Suprapubic skin (tissue), 4 donors: Measurements from ENCODE around the gene OR52E2.

Source experiments
- EP300 ChIP-seq: sonication (generic); formaldehyde crosslinking; IDR thresholded peaks from one replicate; pipeline ENCODE4 v1.6.1; 2017; ENCODE audit warnings: antibody characterized with exemption
- POLR2A ChIP-seq, 2 donors: fragments of 450-650 bp; IDR thresholded peaks; one replicate each; pipeline ENCODE4 v1.6.1; 2017; ENCODE audit warnings: antibody characterized with exemption in 2 of 2, mild to moderate bottlenecking in 2 of 2, moderate library complexity in 2 of 2
- POLR2AphosphoS5 ChIP-seq, 3 donors: sonication (generic); formaldehyde crosslinking; IDR thresholded peaks; one replicate each; pipeline ENCODE4 v1.6.1; 2017; ENCODE audit warnings: antibody characterized with exemption in 3 of 3
- TF ChIP-seq, protein P1 (sequence below), 2 donors: fragments of 200-600 bp in 1 of 2; fragments of 450-650 bp in 1 of 2; sonication (generic) in 1 of 2; IDR thresholded peaks; one replicate each; pipeline ENCODE4 v1.5.1; 2016 to 2019; ENCODE audit warnings: antibody characterized with exemption in 2 of 2, mild to moderate bottlenecking in 1 of 2, moderate library complexity in 1 of 2

DNA sequence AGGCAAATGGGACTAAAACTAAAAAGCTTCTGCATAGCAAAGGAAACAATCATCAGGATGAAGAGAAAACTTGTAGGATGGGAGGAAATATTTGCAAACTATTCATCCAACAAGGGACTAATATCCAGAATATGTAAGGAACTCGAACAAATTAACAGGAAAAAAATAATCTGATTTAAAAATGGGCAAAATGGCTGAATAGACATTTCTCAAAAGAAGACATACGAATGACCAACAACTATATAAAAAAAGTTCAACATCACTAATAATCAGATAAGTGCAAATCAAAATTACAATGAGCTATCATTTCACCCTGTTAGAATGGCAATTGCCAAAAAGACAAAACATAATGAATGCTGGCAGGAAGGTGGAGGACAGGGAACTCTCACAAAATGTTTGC lies 22.0 kb upstream of the OR52E2 start:
- TF ChIP-seq POLR2AphosphoS5 (IDR thresholded peaks at IDR 0.05) (no peak), POLR2A (IDR thresholded peaks at IDR 0.05) (no peak), EP300 (no peak)
- TF ChIP-seq, protein P1, sequence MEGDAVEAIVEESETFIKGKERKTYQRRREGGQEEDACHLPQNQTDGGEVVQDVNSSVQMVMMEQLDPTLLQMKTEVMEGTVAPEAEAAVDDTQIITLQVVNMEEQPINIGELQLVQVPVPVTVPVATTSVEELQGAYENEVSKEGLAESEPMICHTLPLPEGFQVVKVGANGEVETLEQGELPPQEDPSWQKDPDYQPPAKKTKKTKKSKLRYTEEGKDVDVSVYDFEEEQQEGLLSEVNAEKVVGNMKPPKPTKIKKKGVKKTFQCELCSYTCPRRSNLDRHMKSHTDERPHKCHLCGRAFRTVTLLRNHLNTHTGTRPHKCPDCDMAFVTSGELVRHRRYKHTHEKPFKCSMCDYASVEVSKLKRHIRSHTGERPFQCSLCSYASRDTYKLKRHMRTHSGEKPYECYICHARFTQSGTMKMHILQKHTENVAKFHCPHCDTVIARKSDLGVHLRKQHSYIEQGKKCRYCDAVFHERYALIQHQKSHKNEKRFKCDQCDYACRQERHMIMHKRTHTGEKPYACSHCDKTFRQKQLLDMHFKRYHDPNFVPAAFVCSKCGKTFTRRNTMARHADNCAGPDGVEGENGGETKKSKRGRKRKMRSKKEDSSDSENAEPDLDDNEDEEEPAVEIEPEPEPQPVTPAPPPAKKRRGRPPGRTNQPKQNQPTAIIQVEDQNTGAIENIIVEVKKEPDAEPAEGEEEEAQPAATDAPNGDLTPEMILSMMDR (IDR thresholded peaks at IDR 0.05) = no peak
